Tibial nerve (tissue), 4 donors: Measurements from ENCODE around the gene SUPT3H. TPM values are rescaled to one million over a fixed set of nuclear protein-coding genes. Genes with fewer than 3 reads are reported as not detected.

Source experiments
- DNase-seq, 2 donors: peaks; one replicate each; pipeline ENCODE4 v3.0.0-alpha.2; 2019; ENCODE audit warnings: low spot score in 2 of 2
- H3K27ac ChIP-seq, 4 donors: fragments of 200-600 bp; sonication (generic) in 3 of 4; one replicate each; pipeline ENCODE4 v1.5.1; 2017 to 2019; ENCODE audit warnings: mild to moderate bottlenecking in 1 of 4
- H3K27me3 ChIP-seq, 2 donors: fragments of 200-600 bp; sonication (generic) in 1 of 2; one replicate each; pipeline versions ENCODE4 v1.5.1 to v1.6.0; 2017 to 2019
- H3K36me3 ChIP-seq, 3 donors: fragments of 200-600 bp; sonication (generic); one replicate each; pipeline ENCODE4 v1.5.1; 2018 to 2019
- H3K4me1 ChIP-seq, 4 donors: fragments of 200-600 bp; sonication (generic) in 3 of 4; one replicate each; pipeline ENCODE4 v1.5.1; 2017 to 2019
- H3K4me3 ChIP-seq, 4 donors: fragments of 200-600 bp; sonication (generic) in 3 of 4; one replicate each; pipeline ENCODE4 v1.5.1; 2017 to 2019; ENCODE audit warnings: mild to moderate bottlenecking in 1 of 4, moderate library complexity in 1 of 4
- H3K9me3 ChIP-seq, 4 donors: fragments of 200-600 bp; sonication (generic) in 3 of 4; one replicate each; pipeline ENCODE4 v1.5.1; 2017 to 2019
- EP300 ChIP-seq, 2 donors: sonication (generic); formaldehyde crosslinking; IDR thresholded peaks; one replicate each; pipeline ENCODE4 v1.6.1; 2017; ENCODE audit warnings: antibody characterized with exemption in 2 of 2, mild to moderate bottlenecking in 1 of 2
- POLR2A ChIP-seq, 2 donors: fragments of 450-650 bp; IDR thresholded peaks; one replicate each; pipeline ENCODE4 v1.6.1; 2017; ENCODE audit warnings: antibody characterized with exemption in 2 of 2, mild to moderate bottlenecking in 2 of 2, moderate library complexity in 2 of 2
- WGBS, 2 donors: methylation state at CpG; one replicate each; pipeline ENCODE4 v1.1.5; 2018; 5-methylcytosine and 5-hydroxymethylcytosine counted together
- total RNA-seq, 4 donors: library from RNA; depleted of rRNA; stranded (reverse); fragments of >200 nt; gene quantifications; one replicate each; pipeline ENCODE4 v1.1.0, GENCODE V29; 2016
- TF ChIP-seq, protein P1 (sequence below), 5 experiments: fragments of 200-600 bp in 3 of 5; fragments of 450-650 bp in 2 of 5; sonication (generic) in 3 of 5; IDR thresholded peaks; one replicate each; pipeline ENCODE4 v1.5.1; 2016 to 2019; ENCODE audit warnings: antibody characterized with exemption in 5 of 5, mild to moderate bottlenecking in 3 of 5, moderate library complexity in 2 of 5

SUPT3H gene
- total RNA-seq, 4 donors from 2014 or later, result 6.6 to 16.5 (median 14.8) TPM

DNA sequence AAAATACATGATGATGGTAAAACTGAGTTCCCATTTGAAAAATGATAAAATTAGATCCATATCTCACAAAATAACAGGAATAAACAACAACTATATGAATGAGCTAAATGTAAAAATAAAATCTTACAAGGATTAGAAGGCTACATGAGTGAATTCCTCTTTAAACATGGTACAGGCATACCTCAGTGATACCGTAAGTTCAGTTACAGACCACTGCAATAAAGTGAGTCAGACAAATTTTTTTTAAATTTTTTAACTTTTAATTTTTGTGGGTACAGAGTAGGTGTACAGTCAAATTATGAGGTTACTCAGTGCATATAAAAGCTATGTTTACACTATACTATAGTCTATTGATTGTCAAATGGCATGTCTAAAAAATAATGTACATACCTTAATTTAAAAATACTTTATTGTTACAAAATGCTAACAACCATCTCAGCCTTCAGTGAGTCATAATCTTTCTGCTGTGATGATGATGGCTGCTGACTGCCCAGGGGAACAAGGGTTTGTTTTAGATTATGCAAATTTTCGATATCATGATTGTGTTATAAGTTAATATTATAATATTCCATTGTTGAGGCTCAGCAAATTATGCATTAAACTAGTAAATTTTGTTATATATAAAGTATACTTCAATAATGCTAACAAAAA is 272.4 kb downstream of the SUPT3H start:
- Histone ChIP-seq H3K4me3 (no peak overlapping the region), H3K27ac (no peak overlapping the region), H3K9me3 (no peaks in the 10 kb centered on the region), H3K36me3 (no peaks in the 10 kb centered on the region), H3K4me1 (no peaks in the 10 kb centered on the region), H3K27me3 (no peaks in the 10 kb centered on the region)
- DNase-seq, result no peak
- TF ChIP-seq, protein P1, sequence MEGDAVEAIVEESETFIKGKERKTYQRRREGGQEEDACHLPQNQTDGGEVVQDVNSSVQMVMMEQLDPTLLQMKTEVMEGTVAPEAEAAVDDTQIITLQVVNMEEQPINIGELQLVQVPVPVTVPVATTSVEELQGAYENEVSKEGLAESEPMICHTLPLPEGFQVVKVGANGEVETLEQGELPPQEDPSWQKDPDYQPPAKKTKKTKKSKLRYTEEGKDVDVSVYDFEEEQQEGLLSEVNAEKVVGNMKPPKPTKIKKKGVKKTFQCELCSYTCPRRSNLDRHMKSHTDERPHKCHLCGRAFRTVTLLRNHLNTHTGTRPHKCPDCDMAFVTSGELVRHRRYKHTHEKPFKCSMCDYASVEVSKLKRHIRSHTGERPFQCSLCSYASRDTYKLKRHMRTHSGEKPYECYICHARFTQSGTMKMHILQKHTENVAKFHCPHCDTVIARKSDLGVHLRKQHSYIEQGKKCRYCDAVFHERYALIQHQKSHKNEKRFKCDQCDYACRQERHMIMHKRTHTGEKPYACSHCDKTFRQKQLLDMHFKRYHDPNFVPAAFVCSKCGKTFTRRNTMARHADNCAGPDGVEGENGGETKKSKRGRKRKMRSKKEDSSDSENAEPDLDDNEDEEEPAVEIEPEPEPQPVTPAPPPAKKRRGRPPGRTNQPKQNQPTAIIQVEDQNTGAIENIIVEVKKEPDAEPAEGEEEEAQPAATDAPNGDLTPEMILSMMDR (IDR thresholded peaks at IDR 0.05), result no peak
- TF ChIP-seq POLR2A (IDR thresholded peaks at IDR 0.05) (no peak), EP300 (IDR thresholded peaks at IDR 0.05) (no peak)
- WGBS, 2 donors, result 93 to 97% methylated on average over 2 of the region's 2 CpGs

DNA sequence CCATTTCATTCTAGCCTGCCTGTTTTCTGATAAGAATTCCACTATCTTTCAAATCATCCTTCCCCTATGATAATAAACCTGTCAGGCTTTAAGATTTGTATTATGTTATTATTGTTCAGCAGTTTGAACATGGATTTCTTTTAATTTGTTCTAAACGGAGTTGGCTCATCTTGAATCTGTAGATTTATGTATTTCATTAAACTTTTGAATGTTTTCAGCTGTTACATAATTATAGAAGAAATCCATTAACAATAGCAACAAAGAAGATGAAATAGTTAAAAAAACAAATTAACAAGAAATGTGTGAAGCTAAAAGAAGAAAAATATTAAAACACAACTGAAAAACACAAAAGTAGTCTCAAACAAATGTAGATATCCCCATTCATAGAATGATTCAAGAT is 273.3 kb downstream of the SUPT3H start:
- 46 to 84% methylated on average over 1 of the region's 1 CpG for WGBS, 2 donors
- Histone ChIP-seq H3K9me3 (no peaks in the 10 kb centered on the region), H3K36me3 (no peaks in the 10 kb centered on the region), H3K27ac (no peak overlapping the region), H3K4me3 (no peak overlapping the region), H3K4me1 (no peaks in the 10 kb centered on the region), H3K27me3 (no peaks in the 10 kb centered on the region)
- no peak for DNase-seq
- no peak for TF ChIP-seq EP300 (IDR thresholded peaks at IDR 0.05)
- no peak for TF ChIP-seq POLR2A (IDR thresholded peaks at IDR 0.05)
- TF ChIP-seq, protein P1 (IDR thresholded peaks at IDR 0.05), result no peak

DNA sequence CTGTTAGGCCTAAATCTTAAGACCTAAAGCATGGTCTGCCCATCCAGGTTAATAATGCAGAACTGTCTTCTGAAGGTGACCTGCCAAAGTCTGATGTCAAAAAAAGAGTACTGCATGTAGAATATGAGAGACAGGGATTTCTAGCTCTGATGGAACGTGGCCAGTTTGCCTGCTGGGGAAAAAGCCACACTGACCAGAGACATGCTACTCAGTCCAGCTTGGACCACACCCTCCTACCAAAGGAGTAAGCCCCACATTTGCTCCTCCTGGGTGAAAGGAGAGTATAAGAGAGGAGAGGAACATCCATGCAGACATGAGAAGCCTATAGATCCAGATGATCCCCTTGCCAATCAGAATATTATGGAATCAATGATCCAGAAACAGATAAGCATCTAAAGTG is 279.5 kb downstream of the SUPT3H start:
- 81 to 100% methylated on average over 1 of the region's 1 CpG for WGBS, 2 donors
- TF ChIP-seq, protein P1 (IDR thresholded peaks at IDR 0.05), result no peak
- TF ChIP-seq POLR2A (IDR thresholded peaks at IDR 0.05), result no peak
- TF ChIP-seq EP300 (IDR thresholded peaks at IDR 0.05), result no peak

DNA sequence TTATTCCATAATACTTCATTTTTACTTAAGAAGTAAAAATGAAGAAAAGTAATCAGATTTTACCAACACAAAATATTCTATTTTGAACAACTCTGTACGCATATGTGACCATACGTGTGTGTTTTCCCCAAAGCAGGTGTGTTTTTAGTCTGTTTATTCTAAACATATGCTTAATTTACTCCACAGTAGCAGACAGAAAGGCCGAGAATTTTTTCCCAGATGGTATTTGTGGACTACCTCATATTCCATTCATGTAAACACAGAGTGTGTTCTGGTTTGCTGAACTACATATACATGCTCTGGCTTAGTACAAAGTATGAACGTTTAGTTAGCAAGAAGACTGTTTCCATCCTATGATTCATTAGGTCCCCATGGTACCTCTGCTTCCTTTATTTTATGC is 282.9 kb downstream of the SUPT3H start:
- DNase-seq, result no peak
- 78 to 89% methylated on average over 4 of the region's 4 CpGs for WGBS, 2 donors

More for the DNA sequence above, 279.5 kb downstream of the SUPT3H start:
- H3K9me3 ChIP-seq, result no peaks in the 10 kb centered on the region
- DNase-seq, result no peak
- no peaks in the 10 kb centered on the region for H3K27me3 ChIP-seq
- H3K27ac ChIP-seq, result no peak overlapping the region
- no peak overlapping the region for H3K4me3 ChIP-seq
- H3K36me3 ChIP-seq, result peaks cover 0 to 9% (median 0%) of the 10 kb centered on the region in 3 donors
- no peaks in the 10 kb centered on the region for H3K4me1 ChIP-seq

DNA sequence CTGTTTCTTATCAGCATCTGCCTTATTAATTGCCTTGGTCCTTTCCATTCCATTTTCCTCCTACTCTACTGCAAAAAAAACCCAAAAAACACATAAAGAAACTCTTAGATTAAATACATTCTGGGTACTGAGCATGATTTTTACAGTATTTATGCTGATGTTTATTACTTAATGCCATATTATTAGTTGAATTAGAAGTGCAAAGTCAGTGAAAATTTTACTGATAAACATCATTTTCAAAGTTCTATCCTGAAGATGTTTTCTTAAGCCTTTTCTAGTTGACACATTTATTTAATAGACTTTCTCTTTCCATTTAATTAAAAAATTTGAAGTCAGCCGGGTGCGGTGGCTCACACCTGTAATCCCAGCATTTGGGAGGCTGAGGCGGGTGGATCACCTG is 285.6 kb downstream of the SUPT3H start:
- WGBS, 2 donors, result 97 to 98% methylated on average over 3 of the region's 3 CpGs
- no peak for TF ChIP-seq POLR2A (IDR thresholded peaks at IDR 0.05)
- TF ChIP-seq EP300 (IDR thresholded peaks at IDR 0.05), result no peak
- Histone ChIP-seq H3K4me1 (no peaks in the 10 kb centered on the region), H3K4me3 (no peak overlapping the region), H3K9me3 (no peaks in the 10 kb centered on the region), H3K27me3 (no peaks in the 10 kb centered on the region), H3K36me3 (no peaks in the 10 kb centered on the region), H3K27ac (no peak overlapping the region)
- DNase-seq, result no peak

More for the DNA sequence above, 282.9 kb downstream of the SUPT3H start:
- H3K27ac ChIP-seq, result no peak overlapping the region
- H3K36me3 ChIP-seq, result peaks cover 0 to 9% (median 0%) of the 10 kb centered on the region in 3 donors
- H3K4me1 ChIP-seq, result no peaks in the 10 kb centered on the region
- H3K4me3 ChIP-seq, result no peak overlapping the region
- TF ChIP-seq POLR2A (IDR thresholded peaks at IDR 0.05) (no peak), EP300 (IDR thresholded peaks at IDR 0.05) (no peak)
- TF ChIP-seq, protein P1 (IDR thresholded peaks at IDR 0.05), result no peak
- H3K9me3 ChIP-seq, result no peaks in the 10 kb centered on the region
- no peaks in the 10 kb centered on the region for H3K27me3 ChIP-seq
